Retinal pigment epithelial cell (primary cell): ENCODE data around the gene ABCA13.
A peak's percentile ranks its signal among the peaks of the same experiment; 100 is the strongest.

Experiments used
- DNase-seq: peaks from one replicate; pipeline ENCODE4 v3.0.0-alpha.2; 2010; ENCODE audit warnings: low read depth
- H3K4me3 ChIP-seq: 2 replicates; pipeline ENCODE4 v1.5.1; 2011; ENCODE audit warnings: mild to moderate bottlenecking, low read length, control low read depth, moderate library complexity
- CTCF ChIP-seq: conservative IDR thresholded peaks from 2 replicates; pipeline ENCODE4 v1.5.1; 2011; ENCODE audit warnings: low read depth, low read length, control low read depth, inconsistent platforms

ABCA13 gene

DNA sequence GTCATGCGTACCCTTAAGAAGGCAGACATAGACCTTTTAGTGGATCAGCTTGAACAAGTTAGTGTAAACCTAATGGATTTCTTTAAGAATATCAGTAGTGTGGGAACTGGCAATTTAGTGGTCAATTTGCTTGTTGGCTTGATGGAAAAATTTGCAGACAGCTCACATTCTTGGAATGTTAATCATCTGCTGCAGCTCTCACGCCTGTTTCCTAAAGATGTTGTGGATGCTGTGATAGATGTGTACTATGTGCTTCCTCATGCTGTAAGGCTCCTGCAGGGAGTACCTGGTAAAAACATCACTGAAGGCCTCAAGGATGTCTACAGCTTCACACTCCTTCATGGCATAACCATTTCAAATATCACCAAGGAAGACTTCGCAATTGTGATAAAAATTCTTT, 103.4 kb downstream of the ABCA13 start:
- no peak overlapping the region for H3K4me3 ChIP-seq
- peak; percentile 79 for DNase-seq
- no peak for TF ChIP-seq CTCF

DNA sequence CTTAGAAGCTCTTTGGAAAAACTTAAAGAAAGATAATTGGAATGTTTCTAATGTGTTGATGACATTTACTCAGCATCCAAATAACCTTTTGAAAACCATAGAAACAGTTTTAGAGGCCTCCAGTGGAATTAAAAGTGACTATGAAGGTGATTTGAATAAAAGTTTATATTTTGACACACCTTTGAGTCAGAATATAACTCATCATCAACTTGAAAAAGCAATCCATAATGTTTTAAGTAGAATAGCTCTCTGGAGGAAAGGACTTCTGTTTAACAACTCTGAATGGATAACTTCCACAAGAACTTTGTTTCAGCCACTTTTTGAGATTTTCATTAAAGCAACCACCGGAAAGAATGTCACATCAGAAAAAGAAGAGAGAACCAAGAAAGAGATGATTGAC, 108.2 kb downstream of the ABCA13 start:
- TF ChIP-seq CTCF, result no peak
- no peak for DNase-seq
- no peak overlapping the region for H3K4me3 ChIP-seq

DNA sequence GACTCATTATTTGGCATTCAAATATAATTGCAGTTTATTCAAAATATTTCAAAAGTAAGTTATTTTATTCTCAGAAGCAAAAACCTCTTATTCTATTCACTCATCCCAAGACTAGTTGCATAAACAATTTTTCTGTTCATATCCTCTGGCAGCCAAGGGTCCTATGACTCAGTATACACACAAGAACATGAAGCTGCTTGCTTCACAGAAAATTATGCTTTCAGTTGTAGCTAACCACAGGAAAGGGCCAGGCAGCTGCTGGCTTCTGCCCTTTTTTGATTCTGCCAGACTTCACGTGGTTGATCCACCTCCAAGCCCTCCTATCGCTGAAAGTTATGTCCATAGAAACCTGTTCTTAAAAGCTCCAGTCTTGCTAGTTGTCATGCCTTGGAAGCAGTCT, 108.8 kb downstream of the ABCA13 start:
- no peak for DNase-seq
- no peak for TF ChIP-seq CTCF
- no peak overlapping the region for H3K4me3 ChIP-seq

DNA sequence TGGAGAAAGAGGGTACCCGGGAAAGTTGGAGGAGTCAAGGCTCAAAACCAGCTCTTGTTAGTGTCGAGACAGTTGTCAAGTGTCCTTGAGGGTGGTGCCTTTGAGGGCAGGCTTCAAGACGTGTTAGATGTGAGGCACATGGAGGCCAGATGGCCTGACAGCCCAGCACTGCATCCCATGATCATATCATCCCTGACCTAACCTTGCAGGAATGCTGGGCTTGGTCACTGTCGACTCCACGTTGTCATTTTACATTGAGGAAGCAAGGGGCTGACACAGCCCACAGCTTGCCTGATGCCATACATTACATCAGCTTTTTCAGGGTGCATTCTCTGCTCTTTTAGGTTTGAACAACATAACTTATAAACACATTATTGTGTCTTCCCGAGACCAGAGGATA, 114.1 kb downstream of the ABCA13 start:
- no peak for DNase-seq
- TF ChIP-seq CTCF, result no peak
- H3K4me3 ChIP-seq, result no peak overlapping the region

DNA sequence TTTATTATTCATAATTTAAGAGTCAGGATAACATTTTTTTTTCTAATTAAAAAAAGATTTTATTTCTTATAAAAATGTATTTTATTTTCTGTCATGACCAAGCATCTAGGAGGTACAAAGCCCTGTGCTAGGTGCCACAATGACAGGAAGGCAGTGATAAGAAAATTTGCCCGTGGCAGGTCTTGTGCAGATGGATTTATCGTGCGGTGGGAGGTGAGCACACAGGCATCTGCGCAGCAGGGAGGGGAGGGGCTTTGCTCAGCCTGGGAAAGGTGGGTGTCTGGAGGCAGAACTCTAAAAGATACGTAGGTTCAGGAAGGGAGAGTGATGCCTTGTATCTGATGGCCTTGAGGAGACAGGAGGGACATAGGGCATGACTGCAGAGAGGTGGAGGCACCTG, 115.6 kb downstream of the ABCA13 start:
- H3K4me3 ChIP-seq, result no peak overlapping the region
- no peak for TF ChIP-seq CTCF
- no peak for DNase-seq

- TF ChIP-seq CTCF, result no peak
- no peak overlapping the region for H3K4me3 ChIP-seq
- no peak for DNase-seq
Observed at GRCh38 chr7:48289656-48290055, 118.4 kb downstream of the ABCA13 start.

GRCh38 chr7:48292949-48293348, 121.7 kb downstream of the ABCA13 start:
- H3K4me3 ChIP-seq, result no peak overlapping the region
- TF ChIP-seq CTCF, result no peak
- no peak for DNase-seq
